Spleen (tissue), 7 donors: ENCODE results near the gene ZNF285.
"Not testable (repeated sequence)": the region's sequence is repeated elsewhere in the genome, so short reads cannot be mapped to it uniquely, and the experiment has no call there.

ENCODE experiments used
- POLR2A ChIP-seq, 3 donors: fragments of 450-650 bp; IDR thresholded peaks; one replicate each; pipeline ENCODE4 v1.5.1; 2017; ENCODE audit warnings: antibody characterized with exemption in 3 of 3, mild to moderate bottlenecking in 1 of 3
- POLR2AphosphoS5 ChIP-seq, 3 donors: sonication (generic); formaldehyde crosslinking; IDR thresholded peaks; one replicate each; pipeline ENCODE4 v1.5.1; 2017; ENCODE audit warnings: antibody characterized with exemption in 3 of 3
- TF ChIP-seq, protein P1 (sequence below), 11 experiments: fragments of 200-600 bp in 7 of 11; fragments of 450-650 bp in 4 of 11; sonication (generic) in 4 of 11; IDR thresholded peaks in 8 of 11; conservative IDR thresholded peaks in 3 of 11; 1 replicate in 7 of 11; 2 replicates in 4 of 11; pipeline versions ENCODE4 v1.4.0 to v1.8.0; 2016 to 2021; ENCODE audit warnings: antibody characterized with exemption in 11 of 11, inconsistent platforms in 4 of 11, mild to moderate bottlenecking in 1 of 11
- donor health status: DM: no; HTN: no; CAD: no; lungs with moderate emphysema.
- donor health status: DM: no; HTN: no; CAD: no.
- donor health status: DM: no; HTN: no; CAD: no.

DNA sequence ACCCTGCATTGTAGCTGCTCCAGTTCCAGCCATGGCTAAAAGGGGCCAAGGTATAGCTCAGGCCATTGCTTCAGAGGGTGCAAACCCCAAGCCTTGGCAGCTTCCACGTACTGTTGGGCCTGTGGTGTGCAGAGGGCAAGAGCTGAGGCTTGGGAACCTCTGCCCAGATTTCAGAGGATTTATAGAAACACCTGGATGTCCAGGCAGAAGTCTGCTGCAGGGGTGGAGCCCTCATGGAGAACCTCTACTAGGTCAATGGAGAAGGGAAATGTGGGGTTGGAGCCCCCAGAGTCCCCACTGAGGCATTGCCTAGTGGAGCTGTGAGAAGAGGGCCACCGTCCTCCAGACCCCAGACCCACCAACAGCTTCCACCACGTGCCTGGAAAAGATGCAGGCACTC, 66.8 kb downstream of the ZNF285 start:
- TF ChIP-seq, protein P1, sequence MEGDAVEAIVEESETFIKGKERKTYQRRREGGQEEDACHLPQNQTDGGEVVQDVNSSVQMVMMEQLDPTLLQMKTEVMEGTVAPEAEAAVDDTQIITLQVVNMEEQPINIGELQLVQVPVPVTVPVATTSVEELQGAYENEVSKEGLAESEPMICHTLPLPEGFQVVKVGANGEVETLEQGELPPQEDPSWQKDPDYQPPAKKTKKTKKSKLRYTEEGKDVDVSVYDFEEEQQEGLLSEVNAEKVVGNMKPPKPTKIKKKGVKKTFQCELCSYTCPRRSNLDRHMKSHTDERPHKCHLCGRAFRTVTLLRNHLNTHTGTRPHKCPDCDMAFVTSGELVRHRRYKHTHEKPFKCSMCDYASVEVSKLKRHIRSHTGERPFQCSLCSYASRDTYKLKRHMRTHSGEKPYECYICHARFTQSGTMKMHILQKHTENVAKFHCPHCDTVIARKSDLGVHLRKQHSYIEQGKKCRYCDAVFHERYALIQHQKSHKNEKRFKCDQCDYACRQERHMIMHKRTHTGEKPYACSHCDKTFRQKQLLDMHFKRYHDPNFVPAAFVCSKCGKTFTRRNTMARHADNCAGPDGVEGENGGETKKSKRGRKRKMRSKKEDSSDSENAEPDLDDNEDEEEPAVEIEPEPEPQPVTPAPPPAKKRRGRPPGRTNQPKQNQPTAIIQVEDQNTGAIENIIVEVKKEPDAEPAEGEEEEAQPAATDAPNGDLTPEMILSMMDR (IDR thresholded peaks at IDR 0.05 in 8 of 11, conservative IDR thresholded peaks at IDR 0.05 in 3 of 11) = not testable (repeated sequence)
- not testable (repeated sequence) for TF ChIP-seq POLR2A, POLR2AphosphoS5 (IDR thresholded peaks at IDR 0.05)
